Superior temporal gyrus (tissue), 1 donor: ENCODE results near the gene FFAR3.
"Not testable (repeated sequence)": the region's sequence is repeated elsewhere in the genome, so short reads cannot be mapped to it uniquely, and the experiment has no call there.

Experiments used
- DNase-seq: peaks from one replicate; pipeline ENCODE4 v3.0.0-alpha.2; 2016; ENCODE audit errors: extremely low spot score

The FFAR3 gene

GRCh38 chr19:35375505-35376307, 17.4 kb downstream of the FFAR3 start:
- no peak for DNase-seq

- no peak for DNase-seq
Measured at GRCh38 chr19:35377656-35378055, 19.4 kb downstream of the FFAR3 start.

GRCh38 chr19:35378356-35378755, 20.1 kb downstream of the FFAR3 start:
- no peak for DNase-seq

- not testable (repeated sequence) for DNase-seq
Measured at GRCh38 chr19:35379545-35379944, 21.3 kb downstream of the FFAR3 start.

- DNase-seq = no peak
Measured at GRCh38 chr19:35379992-35380391, 21.7 kb downstream of the FFAR3 start.

- DNase-seq = no peak
Measured at GRCh38 chr19:35380450-35381124, 22.3 kb downstream of the FFAR3 start.

- no peak for DNase-seq
Measured at GRCh38 chr19:35381318-35381717, 23.1 kb downstream of the FFAR3 start.

- no peak for DNase-seq
Measured at GRCh38 chr19:35381926-35382325, 23.7 kb downstream of the FFAR3 start.

- DNase-seq = no peak
Measured at GRCh38 chr19:35383536-35383935, 25.3 kb downstream of the FFAR3 start.

- no peak for DNase-seq
Measured at GRCh38 chr19:35388277-35389054, 30.2 kb downstream of the FFAR3 start.

GRCh38 chr19:35389192-35389861, 31.1 kb downstream of the FFAR3 start:
- DNase-seq = no peak

GRCh38 chr19:35392742-35393715, 34.8 kb downstream of the FFAR3 start:
- no peak for DNase-seq

- DNase-seq = no peak
Measured at GRCh38 chr19:35395382-35396199, 37.3 kb downstream of the FFAR3 start.

GRCh38 chr19:35396240-35396885, 38.1 kb downstream of the FFAR3 start:
- DNase-seq = no peak

GRCh38 chr19:35397064-35397463, 38.8 kb downstream of the FFAR3 start:
- no peak for DNase-seq

- DNase-seq = no peak
Measured at GRCh38 chr19:35398570-35398969, 40.3 kb downstream of the FFAR3 start.

GRCh38 chr19:35399231-35399630, 41.0 kb downstream of the FFAR3 start:
- DNase-seq = no peak

- DNase-seq = no peak
Measured at GRCh38 chr19:35399948-35400772, 41.9 kb downstream of the FFAR3 start.

GRCh38 chr19:35400773-35401100, 42.5 kb downstream of the FFAR3 start:
- no peak for DNase-seq
